K562 (cell line): ENCODE results near the gene GGCT. TPM values are rescaled to one million over a fixed set of nuclear protein-coding genes. Genes with fewer than 3 reads are reported as not detected.

Source experiments
- CTBP1 ChIP-seq: fragments of 450-650 bp; IDR thresholded peaks from 2 replicates; pipeline ENCODE4 v1.6.1; 2016; ENCODE audit warnings: borderline replicate concordance
- HEY1 ChIP-seq: fragments of 250-450 bp; sonication (Bioruptor Pico); IDR thresholded peaks from 2 replicates; pipeline ENCODE4 v1.5.0; 2020; ENCODE audit warnings: mild to moderate bottlenecking, moderate library complexity, borderline replicate concordance
- HOMEZ ChIP-seq: fragments of 250-450 bp; sonication (Bioruptor Pico); IDR thresholded peaks from 2 replicates; pipeline ENCODE4 v1.4.0; 2020; ENCODE audit warnings: mild to moderate bottlenecking, moderate library complexity
- IFI16 ChIP-seq: fragments of 250-450 bp; sonication (Bioruptor Pico); IDR thresholded peaks from 2 replicates; pipeline ENCODE4 v2.1.2; 2022; ENCODE audit warnings: mild to moderate bottlenecking, inconsistent platforms
- MGA ChIP-seq: fragments of 450-650 bp; IDR thresholded peaks from 2 replicates; pipeline ENCODE4 v1.6.1; 2016; ENCODE audit warnings: mild to moderate bottlenecking, moderate library complexity
- NR1H2 ChIP-seq: sonication (generic); formaldehyde crosslinking; IDR thresholded peaks from 2 replicates; pipeline ENCODE4 v1.4.0; 2020; ENCODE audit warnings: mild to moderate bottlenecking, missing genetic modification reagents
- PTRF ChIP-seq: fragments of 450-650 bp; IDR thresholded peaks from 2 replicates; pipeline ENCODE4 v1.6.1; 2016; ENCODE audit warnings: mild to moderate bottlenecking, missing genetic modification characterization, missing compliant biosample characterization
- SNIP1 ChIP-seq: fragments of 450-650 bp; IDR thresholded peaks from 2 replicates; pipeline ENCODE4 v1.7.1; 2017; ENCODE audit warnings: low read depth, mild to moderate bottlenecking
- ZBTB34 ChIP-seq: fragments of 250-450 bp; sonication (Bioruptor Pico); IDR thresholded peaks from 2 replicates; pipeline ENCODE4 v1.8.0; 2021; ENCODE audit warnings: mild to moderate bottlenecking, moderate library complexity
- ZNF445 ChIP-seq: fragments of 250-450 bp; sonication (Bioruptor Pico); IDR thresholded peaks from 2 replicates; pipeline ENCODE4 v1.4.0; 2020; ENCODE audit warnings: low read depth, mild to moderate bottlenecking, moderate library complexity
- polyA plus RNA-seq, 8 experiments: library from polyadenylated mRNA; depleted of rRNA in 4 of 8; stranded (reverse) in 5 of 8; unstranded in 3 of 8; fragments of >200 nt; fragmentation: Nextera tagmentation in 2 of 8; fragmentation: Illumina TruSeq in 1 of 8; extraction: Ambion mirVana in 2 of 8; extraction: Trizol in 1 of 8; gene quantifications; 2 replicates each; pipeline versions ENCODE4 v1.2.1 to v1.2.3, GENCODE V29; 2011 to 2014; ENCODE audit warnings: inconsistent platforms in 1 of 8, missing spikeins in 1 of 8
- total RNA-seq, 7 experiments: library from RNA; depleted of rRNA in 6 of 7; stranded (reverse); fragments of >200 nt in 6 of 7; fragmentation: Illumina TruSeq in 2 of 7; extraction: Trizol in 2 of 7; gene quantifications; 2 replicates each; pipeline versions ENCODE4 v1.2.1 to v1.2.3, GENCODE V29; 2011 to 2021; ENCODE audit warnings: low replicate concordance in 1 of 7

Gene GGCT
- total and polyA plus RNA-seq, 9 of the 15 experiments (the other 6 are each of a cell fraction or from before 2014, with no cell fraction given) = 79.0 to 349 (median 136) TPM

- TF ChIP-seq MGA (peak; percentile 66; the same call in 1 of the 2 replicates), ZBTB34 (CRISPR knock-in tag) (no peak), NR1H2 (no peak), SNIP1 (no peak), HOMEZ (CRISPR knock-in tag) (no peak), ZNF445 (CRISPR knock-in tag) (no peak), PTRF (tag) (no peak), IFI16 (CRISPR knock-in tag) (no peak), CTBP1 (peak; percentile 95), HEY1 (no peak)
Measured at GRCh38 chr7:30478349-30479201, 26.1 kb downstream of the GGCT start, which contains the start of gene NOD1 (continued).
